ENCODE data around the gene TMEM234.

The TMEM234 gene

GRCh38 chr1:32180186-32181060 lies 41.7 kb downstream of the TMEM234 start:
- no peak for TF ChIP-seq CTCF (IDR thresholded peaks at IDR 0.05; ENCODE audit: unreplicated experiment in 3 of 3)
- Mint-ChIP-seq H3K4me1 (peaks cover 32% of the 10 kb centered on the region), H3K27me3 (ENCODE audit: low read depth) (no peaks in the 10 kb centered on the region), H3K4me3 (peak overlapping the region; percentile 94 to 96 (median 95)), H3K27ac (peak overlapping the region; percentile 98 to 99 (median 98)), H3K36me3 (ENCODE audit: low read depth) (peaks cover 45% of the 10 kb centered on the region), H3K9me3 (no peaks in the 10 kb centered on the region)

- peaks cover 26% of the 10 kb centered on the region for H3K4me1 Mint-ChIP-seq
- peak within 1 kb of the TSS; percentile 94 to 96 (median 95) for H3K4me3 Mint-ChIP-seq
- peak in 1 of 3 experiments; percentile 9 for TF ChIP-seq CTCF (IDR thresholded peaks at IDR 0.05; ENCODE audit: unreplicated experiment in 3 of 3)
- H3K27ac Mint-ChIP-seq = peak within 1 kb of the TSS; percentile 98 to 99 (median 98)
- no peaks in the 10 kb centered on the region for H3K9me3 Mint-ChIP-seq
- peaks cover 39% of the 10 kb centered on the region for H3K36me3 Mint-ChIP-seq (ENCODE audit: low read depth)
- H3K27me3 Mint-ChIP-seq (ENCODE audit: low read depth) = no peaks in the 10 kb centered on the region
Measured at GRCh38 chr1:32179443-32180185, 42.5 kb downstream of the TMEM234 start, which contains the start of gene TXLNA. TXLNA (plus strand) TSS chr1:32179675; CDS start chr1:32180346, 671 bp downstream.

- Mint-ChIP-seq H3K4me1 (peaks cover 22% of the 10 kb centered on the region), H3K27ac (peak overlapping the region; percentile 98 to 99 (median 98)), H3K9me3 (no peaks in the 10 kb centered on the region), H3K4me3 (peak overlapping the region; percentile 93 to 96 (median 93)), H3K27me3 (ENCODE audit: low read depth) (no peaks in the 10 kb centered on the region), H3K36me3 (ENCODE audit: low read depth) (peaks cover 39% of the 10 kb centered on the region)
- no peak for TF ChIP-seq CTCF (IDR thresholded peaks at IDR 0.05; ENCODE audit: unreplicated experiment in 3 of 3)
Measured at GRCh38 chr1:32179193-32179442, 43.0 kb downstream of the TMEM234 start.

- peaks cover 35% of the 10 kb centered on the region for H3K36me3 Mint-ChIP-seq (ENCODE audit: low read depth)
- no peak for TF ChIP-seq CTCF (IDR thresholded peaks at IDR 0.05; ENCODE audit: unreplicated experiment in 3 of 3)
- H3K9me3 Mint-ChIP-seq = no peaks in the 10 kb centered on the region
Measured at GRCh38 chr1:32178380-32179192, 43.6 kb downstream of the TMEM234 start.

GRCh38 chr1:32172621-32173245 lies 49.4 kb downstream of the TMEM234 start:
- no peaks in the 10 kb centered on the region for H3K9me3 Mint-ChIP-seq
- no peak overlapping the region for H3K27ac Mint-ChIP-seq
- H3K27me3 Mint-ChIP-seq (ENCODE audit: low read depth) = no peaks in the 10 kb centered on the region
- no peaks in the 10 kb centered on the region for H3K4me1 Mint-ChIP-seq
- H3K36me3 Mint-ChIP-seq (ENCODE audit: low read depth) = peaks cover 60% of the 10 kb centered on the region
- H3K4me3 Mint-ChIP-seq = no peak overlapping the region
- TF ChIP-seq CTCF (IDR thresholded peaks at IDR 0.05; ENCODE audit: unreplicated experiment in 3 of 3) = no peak

More at GRCh38 chr1:32178380-32179192, 43.6 kb downstream of the TMEM234 start:
- peak overlapping the region; percentile 98 to 99 (median 98) for H3K27ac Mint-ChIP-seq
- peaks cover 18% of the 10 kb centered on the region for H3K4me1 Mint-ChIP-seq
- H3K4me3 Mint-ChIP-seq = peak overlapping the region; percentile 93 to 96 (median 93)
- no peaks in the 10 kb centered on the region for H3K27me3 Mint-ChIP-seq (ENCODE audit: low read depth)
